ENCODE results near the gene PDAP1. TPM values are rescaled to one million over a fixed set of nuclear protein-coding genes. Genes with fewer than 3 reads are reported as not detected.

PDAP1 gene
- total RNA-seq, 1 experiment from 2014 or later, result 200 TPM

GRCh38 chr7:99440195-99440594 is 31.8 kb upstream of the PDAP1 start:
- ATAC-seq (no peak), DNase-seq (ENCODE audit: low read depth, low spot score) (no peak)
- H4K20me1 ChIP-seq (ENCODE audit: insufficient read depth), result peaks cover 9% of the 10 kb centered on the region; the same call in 1 of the 2 replicates
- H3K9me2 ChIP-seq (ENCODE audit: insufficient read depth), result no peaks in the 10 kb centered on the region
- H3K27me3 ChIP-seq (ENCODE audit: insufficient read depth, low read length), result no peaks in the 10 kb centered on the region
- H3K79me2 ChIP-seq (ENCODE audit: insufficient read depth, low read length), result peaks cover 80% of the 10 kb centered on the region
- H3K9me3 ChIP-seq (ENCODE audit: control insufficient read depth in 1 of 2, insufficient read depth in 1 of 2, low read depth in 1 of 2, low read length in 2 of 2), result no peaks in the 10 kb centered on the region
- POLR2A ChIA-PET, result no interaction called here
- H3K27ac ChIP-seq (ENCODE audit: low read depth, low read length), result no peak overlapping the region
- peaks cover 19 to 23% of the 10 kb centered on the region in 2 experiments for H3K36me3 ChIP-seq (ENCODE audit: control insufficient read depth in 1 of 2, insufficient read depth in 2 of 2, low read length in 2 of 2)
- CTCF ChIA-PET, result no interaction called here
- H2AFZ ChIP-seq (ENCODE audit: low read depth, low read length, poor library complexity, severe bottlenecking), result no peak overlapping the region
- peak overlapping the region; percentile 81 for H3K4me2 ChIP-seq (ENCODE audit: low read length)
- RAD21 ChIA-PET (ENCODE audit: low non-redundant PET in 1 of 2, low total read pairs in 2 of 2, uncharacterized antibody in 2 of 2, unreplicated experiment in 2 of 2), result no interaction called here
- peak overlapping the region; percentile 91 to 99 for H3K4me3 ChIP-seq (replicated peaks in 1 of 2; ENCODE audit: low read depth in 1 of 2, low read length in 2 of 2)
- TF ChIP-seq REST (IDR thresholded peaks at IDR 0.05; ENCODE audit: low read depth), result no peak
- no peak for TF ChIP-seq YY1 (IDR thresholded peaks at IDR 0.05; ENCODE audit: extremely low read depth, insufficient replicate concordance, low read depth, low read length)
- TF ChIP-seq EZH2phosphoT487 (IDR thresholded peaks at IDR 0.05; ENCODE audit: borderline replicate concordance), result no peak
- peak overlapping the region; percentile 95 for H3K9ac ChIP-seq (ENCODE audit: low read length)
- intact Hi-C loops (cut with micrococcal nuclease), result no loop called here
- H3K4me1 ChIP-seq (ENCODE audit: control insufficient read depth in 1 of 2, insufficient read depth in 2 of 2, low read length in 2 of 2), result peaks cover 4 to 17% of the 10 kb centered on the region in 2 experiments; a peak in 3 of 4 replicates
- BruUV-seq (replicated peaks), result no TSS peak
